Activated CD8-positive, alpha-beta memory T cell treated with anti-CD3 and anti-CD28 coated beads, Interleukin-2, amount 50 U/mL, for 1 hour (primary cell): ENCODE data around the gene BRD2.

ENCODE experiments used
- DNase-seq: peaks from one replicate; pipeline ENCODE4 v3.0.0-alpha.2; 2020; ENCODE audit errors: extremely low read depth

Gene BRD2

DNA sequence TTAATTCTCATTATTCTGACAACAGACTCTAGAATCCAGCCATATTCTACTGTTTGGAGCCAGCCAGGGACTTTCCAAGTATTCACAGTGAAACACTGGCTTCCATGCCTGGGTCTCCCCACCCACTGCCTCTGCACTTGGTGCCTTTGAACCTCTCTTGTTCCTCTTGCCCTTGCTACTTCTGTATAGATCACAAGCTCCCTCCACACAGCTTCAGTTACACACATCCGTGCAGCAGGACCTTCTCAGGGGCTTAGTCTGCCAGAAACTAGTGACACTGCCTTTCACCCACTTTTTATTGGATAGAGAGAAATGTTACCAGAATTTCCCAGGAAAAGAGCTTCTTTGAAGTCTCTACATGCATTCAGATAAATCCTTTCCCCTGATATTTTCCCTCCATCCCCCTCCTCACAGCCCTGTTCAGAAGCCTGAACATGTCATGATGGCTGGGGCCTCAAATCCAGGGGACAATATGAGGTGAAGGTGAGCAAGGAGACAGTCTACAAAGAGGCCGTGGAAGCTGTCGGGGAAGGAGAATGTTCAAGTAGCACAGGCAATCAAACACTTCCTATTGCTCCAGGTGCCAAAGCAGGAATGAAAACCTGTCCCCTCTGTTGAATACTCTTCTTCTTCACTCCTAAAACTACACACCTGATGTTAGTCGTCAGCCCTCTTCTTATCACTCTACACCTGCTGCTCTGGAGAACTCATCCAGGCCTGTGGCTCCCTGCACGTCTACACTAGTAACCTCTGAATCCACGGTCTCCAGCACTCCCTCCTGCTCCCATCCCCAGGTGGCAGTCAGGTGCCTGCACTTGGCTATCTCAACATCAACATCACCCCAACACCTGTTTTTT lies 61.2 kb downstream of the BRD2 start:
- DNase-seq, result no peak

DNA sequence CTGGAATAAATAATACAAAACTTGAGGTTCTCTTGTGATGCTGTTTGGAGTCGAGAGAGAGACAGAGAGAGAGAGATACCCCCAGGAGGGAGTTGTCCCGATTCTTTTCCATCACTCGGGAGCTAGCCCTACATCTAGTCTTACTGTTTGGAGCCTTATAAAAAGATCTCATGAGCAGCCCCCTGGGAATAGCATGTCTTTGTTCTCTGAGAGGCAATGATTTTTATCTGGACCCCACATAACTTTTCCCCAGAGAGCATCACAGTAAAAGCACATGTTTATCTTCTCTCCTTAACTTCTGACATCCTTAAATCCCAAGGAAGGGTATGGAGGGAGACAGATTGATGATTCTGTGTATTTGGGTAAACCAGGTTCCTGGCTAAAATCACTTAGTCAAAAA lies 61.9 kb downstream of the BRD2 start:
- no peak for DNase-seq
